HG02759 (cell line): Measurements from ENCODE around the gene LSR.

Source experiments
- ATAC-seq: cut with Tn5 transposase; IDR thresholded peaks from one replicate; pipeline ENCODE4 v1.9.1; 2021; ENCODE audit warnings: mild to moderate bottlenecking, moderate library complexity; ENCODE audit not compliant: unreplicated experiment

Gene LSR

GRCh38 chr19:35246466-35247092 is 2.2 kb upstream of the LSR start:
- no peak for ATAC-seq

GRCh38 chr19:35247526-35248309 is 1.1 kb upstream of the LSR start:
- peak; percentile 53 for ATAC-seq

GRCh38 chr19:35249146-35249847 is 495 bp downstream of the LSR start:
- ATAC-seq, result peak; percentile 5

GRCh38 chr19:35249848-35250711 is 1.3 kb downstream of the LSR start:
- no peak for ATAC-seq

GRCh38 chr19:35251456-35251855 is 2.7 kb downstream of the LSR start:
- no peak for ATAC-seq

GRCh38 chr19:35253316-35254286 is 4.8 kb downstream of the LSR start:
- no peak for ATAC-seq

GRCh38 chr19:35254341-35255297 is 5.8 kb downstream of the LSR start:
- no peak for ATAC-seq

GRCh38 chr19:35256566-35256965 is 7.8 kb downstream of the LSR start:
- ATAC-seq, result no peak

GRCh38 chr19:35257113-35257461 is 8.3 kb downstream of the LSR start:
- no peak for ATAC-seq

GRCh38 chr19:35260694-35261304 is 12.0 kb downstream of the LSR start:
- no peak for ATAC-seq

GRCh38 chr19:35261356-35262100 is 12.7 kb downstream of the LSR start:
- no peak for ATAC-seq

GRCh38 chr19:35262101-35262761 is 13.4 kb downstream of the LSR start:
- no peak for ATAC-seq

- ATAC-seq, result no peak
Observed at GRCh38 chr19:35264268-35265125, 15.7 kb downstream of the LSR start.

GRCh38 chr19:35265126-35265899 is 16.5 kb downstream of the LSR start:
- no peak for ATAC-seq

GRCh38 chr19:35265900-35266519 is 17.2 kb downstream of the LSR start:
- no peak for ATAC-seq
